ENCODE measurements around the gene TRIP10.
"Not testable (repeated sequence)": the region's sequence is repeated elsewhere in the genome, so short reads cannot be mapped to it uniquely, and the experiment has no call there.

- TF ChIP-seq CTCF (conservative IDR thresholded peaks at IDR 0.05 in 1 of 2, IDR thresholded peaks at IDR 0.05 in 1 of 2; ENCODE audit: low read depth in 1 of 2, low read length in 2 of 2); EZH2 (IDR thresholded peaks at IDR 0.05; ENCODE audit: low read length, missing control alignments): not testable (repeated sequence)
These were observed 30.6 kb upstream of the TRIP10 start for GRCh38 chr19:6708913-6709312.

Measured in fibroblast of lung (primary cell).